Parathyroid adenoma (tissue), 2 donors: Measurements from ENCODE around the gene IFIT5.

ENCODE experiments used
- H2AFZ ChIP-seq: fragments of 300-600 bp; sonication (generic); one replicate; pipeline ENCODE4 v1.7.0; 2017; ENCODE audit warnings: antibody characterized with exemption, mild to moderate bottlenecking
- H3K27ac ChIP-seq: fragments of 300-600 bp; sonication (generic); one replicate; pipeline ENCODE4 v1.7.0; 2017
- H3K27me3 ChIP-seq: fragments of 300-600 bp; sonication (generic); one replicate; pipeline ENCODE4 v1.7.0; 2017; ENCODE audit warnings: low read length; ENCODE audit not compliant: control insufficient read depth, insufficient read depth
- H3K36me3 ChIP-seq: fragments of 300-600 bp; sonication (generic); one replicate; pipeline ENCODE4 v1.7.0; 2017; ENCODE audit warnings: low read length; ENCODE audit not compliant: control insufficient read depth, insufficient read depth
- H3K4me1 ChIP-seq: fragments of 300-600 bp; sonication (generic); one replicate; pipeline ENCODE4 v1.7.0; 2017; ENCODE audit warnings: control low read depth
- H3K4me2 ChIP-seq: fragments of 300-600 bp; sonication (generic); one replicate; pipeline ENCODE4 v1.7.0; 2017; ENCODE audit warnings: low read length
- H3K4me3 ChIP-seq: fragments of 300-600 bp; sonication (generic); one replicate; pipeline ENCODE4 v1.7.0; 2017; ENCODE audit warnings: low read depth, low read length
- H3K79me2 ChIP-seq: fragments of 300-600 bp; sonication (generic); one replicate; pipeline ENCODE4 v1.7.0; 2017; ENCODE audit warnings: control low read depth
- H3K9ac ChIP-seq: fragments of 300-600 bp; sonication (generic); one replicate; pipeline ENCODE4 v1.7.0; 2017; ENCODE audit warnings: mild to moderate bottlenecking
- H3K9me3 ChIP-seq: fragments of 300-600 bp; sonication (generic); one replicate; pipeline ENCODE4 v1.7.0; 2017; ENCODE audit warnings: low read length; ENCODE audit not compliant: control insufficient read depth
- CTCF ChIP-seq: fragments of 300-600 bp; sonication (generic); IDR thresholded peaks from one replicate; pipeline ENCODE4 v1.7.0; 2017; ENCODE audit warnings: antibody characterized with exemption, mild to moderate bottlenecking
- donor health status: primary hyperparathyroidism.

Gene IFIT5

DNA sequence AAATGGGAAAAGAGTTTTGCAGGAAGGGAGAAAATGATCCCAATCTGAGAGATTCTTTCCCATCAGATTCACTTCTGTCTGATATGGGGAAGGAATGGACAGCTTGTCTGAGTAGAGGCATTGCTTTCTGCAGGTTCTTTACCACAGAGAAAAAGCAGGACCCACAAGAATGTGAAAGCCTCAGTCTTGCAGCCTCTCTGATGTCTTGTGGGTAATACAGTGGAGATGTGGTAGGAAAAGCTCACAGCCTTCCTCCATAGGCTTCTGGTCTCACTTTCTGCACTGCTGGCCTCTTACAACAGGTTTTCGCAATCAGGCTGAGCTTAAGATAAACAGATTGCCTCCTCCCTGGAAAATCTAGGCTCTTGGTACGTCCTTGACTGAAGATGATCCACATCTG, 21.4 kb upstream of the IFIT5 start:
- Histone ChIP-seq H3K9ac (no peak overlapping the region), H3K4me1 (peaks cover 9% of the 10 kb centered on the region), H3K4me2 (peak overlapping the region; percentile 73), H3K27ac (peak overlapping the region; percentile 79), H3K27me3 (no peaks in the 10 kb centered on the region), H3K4me3 (peak overlapping the region; percentile 77), H2AFZ (peak overlapping the region; percentile 81), H3K9me3 (no peaks in the 10 kb centered on the region), H3K36me3 (no peaks in the 10 kb centered on the region), H3K79me2 (peaks cover 12% of the 10 kb centered on the region)
- no peak for TF ChIP-seq CTCF

DNA sequence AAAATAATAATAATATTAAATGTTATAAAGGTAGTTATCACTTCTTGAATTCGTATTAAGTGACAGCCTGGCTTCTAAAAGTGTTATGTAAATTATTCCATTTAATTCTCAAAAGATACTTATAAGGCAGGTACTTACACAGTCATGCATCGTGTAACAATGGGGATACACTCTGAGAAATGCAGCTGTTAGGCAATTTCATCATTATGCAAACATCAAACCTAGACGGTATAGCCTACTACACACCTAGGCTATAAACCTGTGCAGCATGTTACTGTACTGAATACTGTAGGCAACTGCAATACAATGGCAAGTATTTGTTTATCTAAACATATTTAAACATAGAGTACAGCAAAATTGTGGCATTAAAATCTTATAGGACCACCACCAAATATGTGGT, 20.5 kb upstream of the IFIT5 start:
- peak overlapping the region; percentile 0 for H3K4me3 ChIP-seq
- H3K27ac ChIP-seq: no peak overlapping the region
- H3K9ac ChIP-seq: no peak overlapping the region
- H3K79me2 ChIP-seq: peaks cover 14% of the 10 kb centered on the region
- no peak for TF ChIP-seq CTCF
- no peaks in the 10 kb centered on the region for H3K27me3 ChIP-seq
- no peaks in the 10 kb centered on the region for H3K9me3 ChIP-seq
- H3K4me1 ChIP-seq: peaks cover 9% of the 10 kb centered on the region
- H3K36me3 ChIP-seq: no peaks in the 10 kb centered on the region
- H2AFZ ChIP-seq: no peak overlapping the region
- no peak overlapping the region for H3K4me2 ChIP-seq

DNA sequence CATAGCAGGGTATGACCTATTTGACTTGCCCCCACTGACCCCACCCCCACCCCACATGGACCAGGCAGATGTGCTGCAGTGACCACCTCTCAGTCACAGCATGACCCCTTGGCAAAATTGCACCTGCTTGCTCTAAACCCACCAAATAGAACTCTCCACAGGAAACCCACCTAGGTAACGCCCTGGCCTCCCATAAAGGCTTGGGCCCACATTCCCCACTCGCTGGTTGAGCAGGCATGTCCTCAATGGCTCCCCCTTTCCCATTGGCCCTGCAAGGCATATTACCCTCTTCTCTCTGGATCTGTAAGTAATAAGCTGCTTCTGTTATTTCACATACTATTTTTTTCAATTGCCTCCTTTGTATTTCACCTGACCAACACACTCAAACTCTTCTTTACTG, 19.2 kb upstream of the IFIT5 start:
- Histone ChIP-seq H3K27ac (no peak overlapping the region), H2AFZ (no peak overlapping the region), H3K4me1 (peaks cover 9% of the 10 kb centered on the region), H3K9me3 (no peaks in the 10 kb centered on the region), H3K79me2 (peaks cover 14% of the 10 kb centered on the region), H3K27me3 (no peaks in the 10 kb centered on the region), H3K4me2 (no peak overlapping the region), H3K4me3 (no peak overlapping the region), H3K9ac (no peak overlapping the region), H3K36me3 (no peaks in the 10 kb centered on the region)
- TF ChIP-seq CTCF: no peak

- peaks cover 5% of the 10 kb centered on the region for H3K4me1 ChIP-seq
- no peak overlapping the region for H2AFZ ChIP-seq
- no peak overlapping the region for H3K4me2 ChIP-seq
- H3K27me3 ChIP-seq: no peaks in the 10 kb centered on the region
- peaks cover 12% of the 10 kb centered on the region for H3K79me2 ChIP-seq
- no peak overlapping the region for H3K27ac ChIP-seq
- H3K4me3 ChIP-seq: no peak overlapping the region
- H3K9ac ChIP-seq: no peak overlapping the region
- no peaks in the 10 kb centered on the region for H3K9me3 ChIP-seq
- no peaks in the 10 kb centered on the region for H3K36me3 ChIP-seq
- TF ChIP-seq CTCF: no peak
These were observed 16.2 kb upstream of the IFIT5 start for GRCh38 chr10:89398003-89398749.

GRCh38 chr10:89399956-89400355, 14.4 kb upstream of the IFIT5 start:
- Histone ChIP-seq H3K79me2 (peaks cover 8% of the 10 kb centered on the region), H3K27ac (no peak overlapping the region), H3K36me3 (no peaks in the 10 kb centered on the region), H3K9me3 (no peaks in the 10 kb centered on the region), H3K4me1 (peaks cover 2% of the 10 kb centered on the region), H3K4me3 (no peak overlapping the region), H3K4me2 (no peak overlapping the region), H3K9ac (no peak overlapping the region), H3K27me3 (no peaks in the 10 kb centered on the region), H2AFZ (no peak overlapping the region)
- no peak for TF ChIP-seq CTCF
